NCI-H345 treated with DMSO at 0.1 percent for 48 hours (cell line): Measurements from ENCODE around the gene FOCAD.

ENCODE experiments used
- DNase-seq: peaks from one replicate; lab custom pipeline; 2025; ENCODE audit not compliant: unreplicated experiment; lab: John Stamatoyannopoulos, UW

The FOCAD gene

GRCh38 chr9:20997503-20998076 is 313.5 kb downstream of the FOCAD start:
- DNase-seq = no peak

- no peak for DNase-seq
These were observed 317.5 kb downstream of the FOCAD start for GRCh38 chr9:21001581-21001980.

- DNase-seq = no peak
These were observed 318.0 kb downstream of the FOCAD start for GRCh38 chr9:21002040-21002439.

- peak; percentile 15 for DNase-seq
These were observed 331.2 kb downstream of the FOCAD start for GRCh38 chr9:21015129-21015815.

- DNase-seq = no peak
These were observed 331.9 kb downstream of the FOCAD start for GRCh38 chr9:21015995-21016394.

GRCh38 chr9:21016701-21017491 is 332.8 kb downstream of the FOCAD start:
- no peak for DNase-seq

GRCh38 chr9:21018177-21018576 is 334.1 kb downstream of the FOCAD start:
- DNase-seq = no peak

- DNase-seq = no peak
These were observed 339.8 kb downstream of the FOCAD start for GRCh38 chr9:21023861-21024260.

GRCh38 chr9:21027295-21027694 is 343.2 kb downstream of the FOCAD start:
- no peak for DNase-seq

GRCh38 chr9:21028466-21028865 is 344.4 kb downstream of the FOCAD start:
- no peak for DNase-seq

- no peak for DNase-seq
These were observed 345.6 kb downstream of the FOCAD start for GRCh38 chr9:21029661-21030060.

- no peak for DNase-seq
These were observed 346.5 kb downstream of the FOCAD start for GRCh38 chr9:21030389-21031035.

- peak; percentile 9 for DNase-seq
These were observed 347.2 kb downstream of the FOCAD start, which contains the start of gene HACD4 for GRCh38 chr9:21031091-21031807. Gene HACD4, minus strand, starts transcription at chr9:21031640. Its CDS starts 50 bp downstream, at chr9:21031590.

GRCh38 chr9:21031808-21032183 is 347.7 kb downstream of the FOCAD start:
- DNase-seq = no peak

GRCh38 chr9:21037278-21037677 is 353.2 kb downstream of the FOCAD start:
- no peak for DNase-seq

GRCh38 chr9:21039302-21039701 is 355.2 kb downstream of the FOCAD start:
- no peak for DNase-seq

- DNase-seq = no peak
These were observed 358.4 kb downstream of the FOCAD start for GRCh38 chr9:21042466-21042865.

- DNase-seq = no peak
These were observed 359.8 kb downstream of the FOCAD start for GRCh38 chr9:21043841-21044240.
